ENCODE results near the gene UTP11. TPM values are rescaled to one million over a fixed set of nuclear protein-coding genes. Genes with fewer than 3 reads are reported as not detected.

The UTP11 gene
- total and polyA plus RNA-seq, 2 of the 8 experiments (the other 6 are each of a cell fraction or from before 2014, with no cell fraction given), result 19.5 to 60.5 TPM

GRCh38 chr1:38025233-38025632 lies 12.7 kb downstream of the UTP11 start:
- Histone ChIP-seq H2BK5ac (ENCODE audit: low read depth, low read length) (no peak overlapping the region), H3K36me3 (ENCODE audit: control insufficient read depth in 2 of 4, insufficient read depth in 4 of 4, low read length in 3 of 4) (peaks cover 26 to 46% (median 44%) of the 10 kb centered on the region in 4 experiments), H3K27me3 (replicated peaks in 1 of 4; ENCODE audit: control insufficient read depth in 3 of 4, extremely low read depth in 1 of 4, insufficient read depth in 3 of 4, low read length in 3 of 4) (no peaks in the 10 kb centered on the region), H3K23me2 (ENCODE audit: low read depth, low read length) (no peaks in the 10 kb centered on the region), H3K9ac (replicated peaks in 1 of 4; ENCODE audit: extremely low read depth in 1 of 4, low read depth in 3 of 4, low read length in 3 of 4) (no peak overlapping the region), H3K79me1 (ENCODE audit: low read depth, low read length) (no peaks in the 10 kb centered on the region), H4K5ac (ENCODE audit: insufficient read length, low read depth, low read length) (no peak overlapping the region), H3K27ac (ENCODE audit: low read depth, low read length) (no peak overlapping the region), H3K4me2 (ENCODE audit: insufficient read depth in 1 of 2, low read depth in 2 of 2, low read length in 2 of 2) (no peak overlapping the region), H3K14ac (ENCODE audit: insufficient read length) (no peak overlapping the region), H3K4me3 (ENCODE audit: extremely low read depth in 1 of 4, insufficient read depth in 2 of 4, low read depth in 3 of 4, low read length in 4 of 4) (no peak overlapping the region), H2BK20ac (ENCODE audit: low read length) (no peak overlapping the region), H2BK15ac (ENCODE audit: low read length) (no peak overlapping the region), H3K9me3 (ENCODE audit: insufficient read depth in 2 of 2, low read depth in 1 of 2, low read length in 1 of 2) (no peaks in the 10 kb centered on the region), H2BK120ac (replicated peaks; ENCODE audit: low read depth, low read length) (no peak overlapping the region), H3K4me1 (replicated peaks in 1 of 4; ENCODE audit: control insufficient read depth in 3 of 4, insufficient read depth in 4 of 4, low read length in 3 of 4) (peaks cover 7 to 28% (median 19%) of the 10 kb centered on the region in 4 experiments), H2AK5ac (ENCODE audit: low read depth, low read length) (no peak overlapping the region), H3K79me2 (ENCODE audit: control insufficient read depth in 1 of 2, insufficient read depth in 2 of 2, low read length in 2 of 2) (no peaks in the 10 kb centered on the region), H4K20me1 (replicated peaks in 1 of 2; ENCODE audit: control insufficient read depth in 1 of 2, insufficient read depth in 2 of 2, low read length in 2 of 2) (peaks cover 0 to 4% of the 10 kb centered on the region in 2 experiments), H3K4ac (replicated peaks; ENCODE audit: insufficient read length, low read depth, low read length) (no peak overlapping the region), H2AFZ (ENCODE audit: low read length) (no peak overlapping the region), H2BK12ac (ENCODE audit: low read depth, low read length) (no peak overlapping the region), H3K18ac (ENCODE audit: extremely low read depth, low read length) (no peak overlapping the region), H3K23ac (ENCODE audit: insufficient read length) (no peak overlapping the region), H4K91ac (replicated peaks; ENCODE audit: insufficient read length, low read length) (no peak overlapping the region), H3K56ac (replicated peaks; ENCODE audit: insufficient read length, low read depth, low read length) (no peak overlapping the region), H4K8ac (ENCODE audit: extremely low read depth, insufficient read depth, low read length) (no peak overlapping the region)
- POLR2A ChIA-PET (ENCODE audit: partially characterized antibody), result interaction anchor here (0.7 to 4.1 kb wide), 4 partner anchors 13 to 424 kb away, joined by 3 to 20 read pairs (median 4); partner anchors contain the start of gene UTP11
- CTCF ChIA-PET (ENCODE audit: partially characterized antibody), result interaction anchor here (0.8 to 7.2 kb wide), 16 partner anchors 10 to 594 kb away, joined by 3 to 88 read pairs (median 4); partner anchors contain the start of genes SF3A3 and UTP11
- 95% methylated on average over 2 of the region's 2 CpGs; no CpG with 5 or more reads in 1 of the 2 experiments for WGBS, 2 experiments (ENCODE audit: extremely low coverage in 1 of 2, insufficient coverage in 1 of 2, insufficient read length in 1 of 2, insufficient replicate concordance in 2 of 2, low coverage in 1 of 2, low lambda C conversion rate in 2 of 2, missing lambda C conversion rate in 1 of 2)
- TF ChIP-seq TAF1 (IDR thresholded peaks at IDR 0.05; ENCODE audit: low read depth, low read length), result no peak
- TF ChIP-seq POLR2AphosphoS5 (IDR thresholded peaks at IDR 0.05; ENCODE audit: low read depth, low read length), result no peak
- TF ChIP-seq RFX5 (IDR thresholded peaks at IDR 0.05; ENCODE audit: borderline replicate concordance, low read depth, low read length), result no peak
- TF ChIP-seq ASH2L (IDR thresholded peaks at IDR 0.05; ENCODE audit: low read length), result no peak
- no peak for TF ChIP-seq GABPA (IDR thresholded peaks at IDR 0.05; ENCODE audit: borderline replicate concordance, insufficient read depth, low read length)
- no peak for TF ChIP-seq RXRA (IDR thresholded peaks at IDR 0.05; ENCODE audit: insufficient read depth, low read depth, low read length)
- TF ChIP-seq CTBP2 (IDR thresholded peaks at IDR 0.05; ENCODE audit: borderline replicate concordance, insufficient read depth, insufficient read length, low read length), result no peak
- TF ChIP-seq JUN (IDR thresholded peaks at IDR 0.05; ENCODE audit: low read depth, low read length), result no peak
- FAIRE-seq, result no peak
- no peak for DNase-seq (ENCODE audit: low read depth in 1 of 2, low spot score in 2 of 2)
